HFFc6 (cell line): ENCODE results near the gene SCIN. TPM values are rescaled to one million over a fixed set of nuclear protein-coding genes. Genes with fewer than 3 reads are reported as not detected.
A peak's percentile ranks its signal among the peaks of the same experiment; 100 is the strongest.

Source experiments
- DNase-seq: peaks from one replicate; pipeline ENCODE4 v3.0.0-alpha.2; 2018
- H3K27ac Mint-ChIP-seq: 2 replicates; pipeline ENCODE4 v1.8.0; 2020; ENCODE audit warnings: mild to moderate bottlenecking, mixed read lengths
- H3K27me3 Mint-ChIP-seq: 2 replicates; pipeline ENCODE4 v1.8.0; 2021; ENCODE audit warnings: mild to moderate bottlenecking, moderate library complexity, mixed read lengths; ENCODE audit not compliant: insufficient read depth
- H3K36me3 Mint-ChIP-seq: 2 replicates; pipeline ENCODE4 v1.8.0; 2021; ENCODE audit warnings: low read depth, mixed read lengths
- H3K4me1 Mint-ChIP-seq: 2 replicates; pipeline ENCODE4 v1.8.0; 2020; ENCODE audit warnings: low read depth, mixed read lengths
- H3K4me3 Mint-ChIP-seq: 2 replicates; pipeline ENCODE4 v1.8.0; 2020; ENCODE audit warnings: mild to moderate bottlenecking, moderate library complexity, mixed read lengths
- H3K9me3 Mint-ChIP-seq: 2 replicates; pipeline ENCODE4 v1.8.0; 2020; ENCODE audit warnings: mild to moderate bottlenecking, mixed read lengths
- CTCF ChIP-seq: fragments of 200-600 bp; sonication (generic); IDR thresholded peaks from 2 replicates; pipeline ENCODE4 v1.5.0; 2021; ENCODE audit warnings: antibody characterized with exemption, mild to moderate bottlenecking
- total RNA-seq, 6 experiments: library from RNA; stranded (reverse); fragmentation: NEBNext Ultra II Directional; extraction: Animal tissue kit (Norgen Biotek cat#: 25700); gene quantifications; 2 replicates in 1 of 6; 3 replicates in 5 of 6; pipeline ENCODE4 v1.2.3, GENCODE V29; 2021

SCIN gene
- total RNA-seq, 6 experiments from 2014 or later = 0.92 to 50.8 (median 47.4) TPM

GRCh38 chr7:12699299-12699698, 128.8 kb downstream of the SCIN start:
- peaks cover 9% of the 10 kb centered on the region for H3K9me3 Mint-ChIP-seq
- DNase-seq = no peak
- H3K4me3 Mint-ChIP-seq = no peak overlapping the region
- no peaks in the 10 kb centered on the region for H3K4me1 Mint-ChIP-seq
- no peak for TF ChIP-seq CTCF
- no peaks in the 10 kb centered on the region for H3K27me3 Mint-ChIP-seq
- H3K27ac Mint-ChIP-seq = no peak overlapping the region
- H3K36me3 Mint-ChIP-seq = peaks cover 16% of the 10 kb centered on the region; the same call in 1 of the 2 replicates

DNA sequence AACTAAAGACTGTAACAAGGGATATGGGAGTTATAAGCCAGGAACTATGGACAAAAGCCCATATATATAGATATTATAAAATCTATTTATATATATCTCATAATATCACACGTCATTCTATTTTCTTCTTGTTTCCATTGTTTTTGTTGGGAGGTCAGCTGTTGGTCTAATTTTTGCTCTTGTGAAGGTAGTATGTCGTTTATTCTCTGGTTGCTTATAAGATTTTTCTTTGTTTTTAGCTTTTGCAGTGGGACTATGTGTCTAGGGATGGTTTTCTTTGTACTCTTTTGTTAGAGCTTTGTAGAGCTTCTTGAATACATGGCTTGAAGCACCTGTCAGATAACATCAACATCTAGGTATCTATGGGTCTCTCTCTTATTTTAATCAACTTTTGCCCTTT, 130.9 kb downstream of the SCIN start:
- Mint-ChIP-seq H3K4me3 (no peak overlapping the region), H3K36me3 (peaks cover 16% of the 10 kb centered on the region; the same call in 1 of the 2 replicates), H3K27me3 (peaks cover 2% of the 10 kb centered on the region; the same call in 1 of the 2 replicates), H3K4me1 (peaks cover 2% of the 10 kb centered on the region), H3K27ac (no peak overlapping the region), H3K9me3 (peaks cover 9% of the 10 kb centered on the region)
- TF ChIP-seq CTCF = no peak
- no peak for DNase-seq

GRCh38 chr7:12703881-12704280, 133.4 kb downstream of the SCIN start:
- peaks cover 19% of the 10 kb centered on the region for H3K4me1 Mint-ChIP-seq
- peaks cover 2% of the 10 kb centered on the region; the same call in 1 of the 2 replicates for H3K27me3 Mint-ChIP-seq
- H3K36me3 Mint-ChIP-seq = peaks cover 16% of the 10 kb centered on the region; the same call in 1 of the 2 replicates
- no peak overlapping the region for H3K4me3 Mint-ChIP-seq
- peaks cover 9% of the 10 kb centered on the region for H3K9me3 Mint-ChIP-seq
- no peak for TF ChIP-seq CTCF
- no peak for DNase-seq
- no peak overlapping the region for H3K27ac Mint-ChIP-seq

- Mint-ChIP-seq H3K27ac (no peak overlapping the region), H3K36me3 (peaks cover 11% of the 10 kb centered on the region; the same call in 1 of the 2 replicates), H3K4me1 (peaks cover 31% of the 10 kb centered on the region), H3K27me3 (peaks cover 2% of the 10 kb centered on the region; the same call in 1 of the 2 replicates), H3K9me3 (peaks cover 9% of the 10 kb centered on the region), H3K4me3 (no peak overlapping the region)
- DNase-seq = no peak
- TF ChIP-seq CTCF = no peak
Measured at GRCh38 chr7:12705878-12706277, 135.4 kb downstream of the SCIN start.

DNA sequence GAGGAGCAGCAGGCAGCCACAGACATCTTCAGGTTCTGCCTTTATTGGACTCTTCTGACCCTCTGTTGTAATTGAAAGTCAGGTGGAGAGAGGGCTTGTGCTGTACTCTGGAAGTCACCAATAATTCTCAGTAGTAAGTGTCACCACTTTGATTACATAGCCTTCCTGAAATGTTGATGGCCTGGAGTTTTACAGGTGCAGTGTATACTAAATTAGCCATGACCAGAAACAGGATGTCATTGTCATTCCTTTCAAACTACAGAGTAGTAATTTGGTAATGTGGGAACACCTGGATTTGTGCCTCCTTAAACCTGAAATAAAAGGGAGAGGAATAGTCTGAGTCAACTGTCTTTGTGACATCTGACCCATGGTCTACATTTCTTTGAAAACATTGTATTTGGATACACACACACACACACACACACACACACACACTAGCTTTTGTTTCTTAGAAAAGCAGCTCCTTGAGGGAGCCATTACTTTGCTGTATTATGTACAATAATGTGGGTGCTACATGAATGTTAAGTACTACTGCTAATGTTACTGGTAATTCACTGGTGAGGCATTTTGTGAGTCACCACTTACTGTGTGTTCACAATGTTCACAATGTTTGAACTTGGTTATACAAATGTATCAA, 136.5 kb downstream of the SCIN start:
- Mint-ChIP-seq H3K9me3 (no peaks in the 10 kb centered on the region), H3K27me3 (peaks cover 2% of the 10 kb centered on the region; the same call in 1 of the 2 replicates), H3K27ac (no peak overlapping the region), H3K4me3 (no peak overlapping the region), H3K4me1 (peaks cover 31% of the 10 kb centered on the region), H3K36me3 (0 out of 2 replicates have a peak, but pooled peaks cover under 1% of the 10 kb centered on the region)
- TF ChIP-seq CTCF = no peak
- DNase-seq = peak; percentile 42
